ENCODE data around the gene KIF26B. TPM values are rescaled to one million over a fixed set of nuclear protein-coding genes. Genes with fewer than 3 reads are reported as not detected.

The KIF26B gene
- total RNA-seq, 1 donor from 2014 or later, result 8.8 TPM

DNA sequence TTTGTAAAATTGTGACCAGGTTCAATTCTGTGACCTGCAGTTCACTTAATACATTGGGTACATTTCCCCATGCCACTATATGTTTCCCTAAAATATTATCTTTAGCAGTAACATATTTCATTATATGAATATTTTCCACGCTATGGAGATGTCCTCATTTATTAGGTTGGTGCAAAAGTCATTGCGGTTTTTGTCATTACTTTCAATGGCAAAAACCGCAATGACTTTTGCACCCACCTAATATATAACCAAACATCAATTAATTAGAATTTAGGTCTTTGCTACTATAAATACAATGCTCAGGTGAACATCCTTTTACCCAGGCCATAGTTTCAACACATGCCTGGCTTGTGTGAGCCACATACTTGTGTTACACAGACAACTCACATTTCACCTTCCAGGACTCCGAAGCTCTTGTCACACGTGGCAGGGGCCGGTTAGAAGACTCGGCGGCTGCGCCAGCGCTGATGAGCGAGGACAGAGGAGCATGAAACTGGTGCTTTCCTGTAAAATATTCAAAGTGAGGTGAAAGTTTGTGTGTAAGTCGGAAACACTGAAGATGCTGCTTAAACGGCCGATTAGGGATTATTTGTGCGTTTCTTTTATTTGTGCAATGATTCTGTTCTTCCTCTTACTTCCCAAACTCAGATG lies 215.5 kb downstream of the KIF26B start:
- no peak overlapping the region for H3K27ac Mint-ChIP-seq (ENCODE audit: unreplicated experiment)
- H3K27me3 Mint-ChIP-seq (ENCODE audit: unreplicated experiment), result peaks cover 2% of the 10 kb centered on the region

DNA sequence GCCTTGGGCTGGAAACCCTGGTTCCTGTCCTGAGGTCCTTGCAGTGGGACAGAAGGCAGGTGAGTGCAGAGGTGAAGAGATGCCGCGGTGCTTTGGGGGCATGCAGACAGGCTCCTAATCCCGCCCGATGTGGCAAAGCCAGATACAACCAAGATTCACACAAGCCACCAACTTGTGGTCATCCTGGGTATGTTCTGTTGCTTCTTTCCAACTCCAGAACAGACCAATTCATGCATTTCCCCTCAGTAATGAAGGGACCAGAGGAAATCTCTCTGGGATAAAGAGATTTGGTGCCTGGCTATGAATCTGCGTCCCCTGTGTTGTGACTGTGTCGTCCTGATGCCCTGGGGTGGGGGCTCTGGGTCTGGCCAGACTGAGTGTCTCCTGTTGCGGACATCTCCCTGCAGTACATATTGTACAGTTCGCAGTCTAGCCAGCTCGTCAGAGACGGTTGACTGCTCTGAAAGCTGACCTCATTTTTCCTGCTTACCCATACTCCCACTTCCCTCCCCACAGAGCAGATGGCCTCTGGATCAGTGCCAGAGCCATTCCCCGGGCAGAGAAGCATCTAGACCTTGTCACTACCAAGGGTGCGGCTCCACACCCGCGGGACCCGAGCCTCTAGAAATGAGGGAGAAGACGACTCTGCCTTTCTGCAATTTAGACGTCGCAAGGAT lies 216.3 kb downstream of the KIF26B start:
- Mint-ChIP-seq H3K4me1 (ENCODE audit: unreplicated experiment) (no peaks in the 10 kb centered on the region), H3K36me3 (ENCODE audit: unreplicated experiment) (peaks cover 4% of the 10 kb centered on the region), H3K9me3 (ENCODE audit: unreplicated experiment) (no peaks in the 10 kb centered on the region), H3K4me3 (ENCODE audit: unreplicated experiment) (no peak overlapping the region), H3K27me3 (ENCODE audit: unreplicated experiment) (peaks cover 2% of the 10 kb centered on the region), H3K27ac (ENCODE audit: unreplicated experiment) (no peak overlapping the region)
- TF ChIP-seq, protein P1, sequence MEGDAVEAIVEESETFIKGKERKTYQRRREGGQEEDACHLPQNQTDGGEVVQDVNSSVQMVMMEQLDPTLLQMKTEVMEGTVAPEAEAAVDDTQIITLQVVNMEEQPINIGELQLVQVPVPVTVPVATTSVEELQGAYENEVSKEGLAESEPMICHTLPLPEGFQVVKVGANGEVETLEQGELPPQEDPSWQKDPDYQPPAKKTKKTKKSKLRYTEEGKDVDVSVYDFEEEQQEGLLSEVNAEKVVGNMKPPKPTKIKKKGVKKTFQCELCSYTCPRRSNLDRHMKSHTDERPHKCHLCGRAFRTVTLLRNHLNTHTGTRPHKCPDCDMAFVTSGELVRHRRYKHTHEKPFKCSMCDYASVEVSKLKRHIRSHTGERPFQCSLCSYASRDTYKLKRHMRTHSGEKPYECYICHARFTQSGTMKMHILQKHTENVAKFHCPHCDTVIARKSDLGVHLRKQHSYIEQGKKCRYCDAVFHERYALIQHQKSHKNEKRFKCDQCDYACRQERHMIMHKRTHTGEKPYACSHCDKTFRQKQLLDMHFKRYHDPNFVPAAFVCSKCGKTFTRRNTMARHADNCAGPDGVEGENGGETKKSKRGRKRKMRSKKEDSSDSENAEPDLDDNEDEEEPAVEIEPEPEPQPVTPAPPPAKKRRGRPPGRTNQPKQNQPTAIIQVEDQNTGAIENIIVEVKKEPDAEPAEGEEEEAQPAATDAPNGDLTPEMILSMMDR (IDR thresholded peaks at IDR 0.05), result no peak
- DNase-seq (ENCODE audit: extremely low spot score, unreplicated experiment), result no peak

More for the DNA sequence above, 215.5 kb downstream of the KIF26B start:
- H3K4me3 Mint-ChIP-seq (ENCODE audit: unreplicated experiment), result no peak overlapping the region
- DNase-seq (ENCODE audit: extremely low spot score, unreplicated experiment), result no peak
- H3K4me1 Mint-ChIP-seq (ENCODE audit: unreplicated experiment), result no peaks in the 10 kb centered on the region
- no peaks in the 10 kb centered on the region for H3K9me3 Mint-ChIP-seq (ENCODE audit: unreplicated experiment)
- H3K36me3 Mint-ChIP-seq (ENCODE audit: unreplicated experiment), result peaks cover 4% of the 10 kb centered on the region
- TF ChIP-seq, protein P1 (IDR thresholded peaks at IDR 0.05), result no peak

DNA sequence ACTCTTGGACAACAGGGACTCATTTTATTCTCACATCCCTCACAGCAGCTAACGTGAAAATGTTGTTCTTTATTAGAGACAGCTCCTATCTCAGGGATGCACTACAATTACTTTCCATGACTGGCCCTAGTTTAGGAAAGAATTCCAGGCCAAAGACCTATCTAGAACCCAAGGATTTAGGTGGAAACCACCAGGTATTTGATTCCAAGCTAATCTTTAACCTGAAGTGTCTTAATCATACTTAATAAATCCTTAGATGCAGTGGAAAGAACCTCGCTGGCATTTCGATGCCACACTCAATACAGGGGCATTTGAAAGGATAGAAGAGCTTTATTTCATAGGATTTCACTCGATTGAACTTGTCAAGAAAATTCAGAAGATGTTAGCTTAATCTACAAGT lies 218.3 kb downstream of the KIF26B start:
- DNase-seq (ENCODE audit: extremely low spot score, unreplicated experiment), result no peak
- no peaks in the 10 kb centered on the region for H3K4me1 Mint-ChIP-seq (ENCODE audit: unreplicated experiment)
- TF ChIP-seq, protein P1 (IDR thresholded peaks at IDR 0.05), result no peak
- no peak overlapping the region for H3K4me3 Mint-ChIP-seq (ENCODE audit: unreplicated experiment)
- H3K27ac Mint-ChIP-seq (ENCODE audit: unreplicated experiment), result no peak overlapping the region
- no peaks in the 10 kb centered on the region for H3K9me3 Mint-ChIP-seq (ENCODE audit: unreplicated experiment)
- H3K27me3 Mint-ChIP-seq (ENCODE audit: unreplicated experiment), result peaks cover 2% of the 10 kb centered on the region
- no peaks in the 10 kb centered on the region for H3K36me3 Mint-ChIP-seq (ENCODE audit: unreplicated experiment)

DNA sequence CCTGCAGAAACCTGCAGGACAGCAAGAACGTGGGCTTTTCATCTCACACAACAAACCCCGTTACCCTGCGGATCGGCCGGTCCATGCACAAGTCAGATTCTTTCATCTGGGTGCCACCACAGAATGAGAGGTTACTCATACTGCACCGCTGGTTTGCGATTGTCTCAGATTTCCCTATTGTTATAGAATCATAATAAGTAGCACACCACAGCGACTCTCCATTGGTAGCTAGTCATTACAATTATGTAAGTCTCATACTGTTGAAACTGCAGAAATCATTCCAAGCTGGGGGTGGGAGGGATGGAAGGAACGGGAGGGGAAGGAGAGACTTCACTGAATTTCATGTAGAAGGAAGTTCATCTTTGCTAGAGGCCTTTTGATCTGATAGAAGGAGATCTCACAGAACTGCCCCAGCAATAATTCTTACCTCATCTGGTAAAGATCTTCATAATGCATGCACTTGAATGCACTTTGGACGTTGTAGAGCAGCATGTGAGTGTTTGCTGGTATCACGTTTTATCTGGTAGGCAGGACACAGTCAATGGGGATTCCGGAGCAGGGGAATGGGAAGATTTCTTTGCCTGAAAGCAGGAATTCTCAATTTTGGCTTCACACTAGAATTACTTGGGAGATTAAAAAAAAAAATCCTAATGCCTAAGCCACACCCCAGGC lies 221.1 kb downstream of the KIF26B start:
- no peaks in the 10 kb centered on the region for H3K9me3 Mint-ChIP-seq (ENCODE audit: unreplicated experiment)
- H3K27me3 Mint-ChIP-seq (ENCODE audit: unreplicated experiment), result peaks cover 2% of the 10 kb centered on the region
- DNase-seq (ENCODE audit: extremely low spot score, unreplicated experiment), result no peak
- H3K27ac Mint-ChIP-seq (ENCODE audit: unreplicated experiment), result no peak overlapping the region
- TF ChIP-seq, protein P1 (IDR thresholded peaks at IDR 0.05), result no peak
- no peak overlapping the region for H3K4me3 Mint-ChIP-seq (ENCODE audit: unreplicated experiment)
- H3K4me1 Mint-ChIP-seq (ENCODE audit: unreplicated experiment), result no peaks in the 10 kb centered on the region
- no peaks in the 10 kb centered on the region for H3K36me3 Mint-ChIP-seq (ENCODE audit: unreplicated experiment)

DNA sequence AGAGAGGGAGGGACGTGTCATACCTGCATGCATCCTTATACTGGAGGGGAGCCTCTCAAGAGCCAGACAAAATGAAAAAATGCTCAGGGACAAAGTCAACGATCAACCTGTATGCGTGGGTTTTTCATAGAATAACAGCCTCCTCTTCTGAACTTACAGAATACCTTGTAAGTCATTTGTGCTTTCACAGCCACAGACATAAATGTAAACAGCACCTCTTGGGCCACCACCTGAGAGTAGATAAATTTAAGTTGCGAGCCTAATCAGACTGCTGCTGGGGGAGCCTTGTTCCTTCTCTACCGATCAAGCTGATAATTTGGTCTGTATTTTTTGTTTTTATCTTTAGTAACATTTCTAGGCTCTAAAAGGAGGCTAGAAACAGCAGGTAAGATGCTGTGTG lies 223.1 kb downstream of the KIF26B start:
- Mint-ChIP-seq H3K36me3 (ENCODE audit: unreplicated experiment) (no peaks in the 10 kb centered on the region), H3K27ac (ENCODE audit: unreplicated experiment) (no peak overlapping the region), H3K9me3 (ENCODE audit: unreplicated experiment) (no peaks in the 10 kb centered on the region), H3K4me1 (ENCODE audit: unreplicated experiment) (no peaks in the 10 kb centered on the region), H3K27me3 (ENCODE audit: unreplicated experiment) (peaks cover 2% of the 10 kb centered on the region), H3K4me3 (ENCODE audit: unreplicated experiment) (no peak overlapping the region)
- no peak for DNase-seq (ENCODE audit: extremely low spot score, unreplicated experiment)
- TF ChIP-seq, protein P1 (IDR thresholded peaks at IDR 0.05), result no peak

Data from osteocyte (in vitro differentiated cells).